K562 (cell line): ENCODE measurements around the gene TMEM176B. TPM values are rescaled to one million over a fixed set of nuclear protein-coding genes. Genes with fewer than 3 reads are reported as not detected.

Source experiments
- ATAC-seq: fragments of 200-7000 bp; cut with Tn5 transposase; 3 replicates; pipeline ENCODE4 v1.9.1; 2020; ENCODE audit warnings: moderate library complexity
- BruUV-seq: library from RNA; stranded (reverse); fragments of 400-500 nt; replicated peaks from 2 replicates; lab custom pipeline; 2021; lab: Mats Ljungman, UMichigan
- CTCF ChIA-PET: fragments of 300-600 bp; formaldehyde crosslinking; extraction: SDS; loops from one replicate; lab custom pipeline; 2021; ENCODE audit warnings: low intra/inter-chr PET ratio; lab: Yijun Ruan, JAX
- POLR2A ChIA-PET: fragments of 300-600, 350-650 bp; sonication (Branson Sonifier 250); formaldehyde crosslinking; extraction: SDS; loops from one replicate; lab custom pipeline; 2021; ENCODE audit warnings: antibody characterized with exemption, inconsistent platforms; lab: Yijun Ruan, JAX
- DNase-seq, 4 experiments: peaks; one replicate each; pipeline versions ENCODE4 v3.0.0 to v3.0.0-alpha.2; 2011 to 2018; ENCODE audit warnings: low spot score in 3 of 4, mixed read lengths in 3 of 4; ENCODE audit errors: extremely low read depth in 1 of 4
- FAIRE-seq: peaks from 2 replicates; lab custom pipeline; 2011; peaks lifted over from hg19 to GRCh38; lab: Jason Lieb, UNC
- H2AFZ ChIP-seq: 2 replicates; pipeline ENCODE4 v1.6.0; 2011; ENCODE audit warnings: low read depth, low read length, control low read depth, inconsistent platforms
- H3K27ac ChIP-seq: fragments of 200-600 bp; 3 replicates; pipeline ENCODE4 v1.8.0; 2011; ENCODE audit warnings: low read depth, mild to moderate bottlenecking, control low read depth, inconsistent platforms, low read length, moderate library complexity, mixed read lengths; ENCODE audit errors: extremely low read depth
- H3K27me3 ChIP-seq, 2 experiments: fragments of 300-600 bp in 1 of 2; 2 replicates in 1 of 2; 3 replicates in 1 of 2; pipeline versions ENCODE4 v1.6.0 to v1.8.0; 2011; ENCODE audit warnings: inconsistent platforms in 2 of 2, low read length in 2 of 2, mild to moderate bottlenecking in 1 of 2, mixed read lengths in 1 of 2, moderate library complexity in 1 of 2; ENCODE audit not compliant: control insufficient read depth in 2 of 2, insufficient read depth in 2 of 2
- H3K36me3 ChIP-seq: fragments of 300-600 bp; 3 replicates; pipeline ENCODE4 v1.8.0; 2011; ENCODE audit warnings: mild to moderate bottlenecking, low read length, inconsistent platforms; ENCODE audit not compliant: control insufficient read depth, insufficient read depth
- H3K4me1 ChIP-seq, 2 experiments: fragments of 200-600 bp in 1 of 2; replicated peaks in 1 of 2; 2 replicates in 1 of 2; 3 replicates in 1 of 2; pipeline versions ENCODE4 v1.5.1 to v1.8.0; 2011; ENCODE audit warnings: inconsistent platforms in 2 of 2, low read length in 2 of 2, mild to moderate bottlenecking in 1 of 2, mixed read lengths in 1 of 2, moderate library complexity in 1 of 2; ENCODE audit not compliant: control insufficient read depth in 2 of 2, insufficient read depth in 2 of 2
- H3K4me2 ChIP-seq: 2 replicates; pipeline ENCODE4 v1.6.1; 2011; ENCODE audit warnings: low read length, control low read depth, inconsistent platforms, mixed read lengths; ENCODE audit not compliant: insufficient read depth
- H3K4me3 ChIP-seq: fragments of 200-600 bp; sonication (generic), shearing (Covaris generic); 2 replicates; pipeline ENCODE4 v1.5.1; 2016; ENCODE audit warnings: control low read depth, inconsistent platforms
- H3K79me2 ChIP-seq: fragments of 200-600 bp; 3 replicates; pipeline ENCODE4 v1.8.0; 2011; ENCODE audit warnings: low read length, inconsistent platforms; ENCODE audit not compliant: control insufficient read depth, insufficient read depth
- H3K9ac ChIP-seq, 2 experiments: 2 replicates each; pipeline versions ENCODE4 v1.6.0 to v1.6.1; 2011; ENCODE audit warnings: low read depth in 2 of 2, low read length in 2 of 2, control low read depth in 1 of 2, inconsistent platforms in 1 of 2, mild to moderate bottlenecking in 1 of 2, mixed read lengths in 1 of 2; ENCODE audit not compliant: insufficient read depth in 1 of 2
- H3K9me1 ChIP-seq: one replicate; pipeline ENCODE4 v1.6.0; 2011; ENCODE audit warnings: inconsistent platforms, mild to moderate bottlenecking, low read length, moderate library complexity; ENCODE audit not compliant: control insufficient read depth, insufficient read depth
- H3K9me3 ChIP-seq: replicated peaks from 2 replicates; pipeline ENCODE4 v1.5.1; 2011; ENCODE audit warnings: low read depth, low read length, inconsistent platforms; ENCODE audit not compliant: control insufficient read depth, insufficient read depth
- H4K20me1 ChIP-seq: replicated peaks from 2 replicates; pipeline ENCODE4 v1.6.1; 2011; ENCODE audit warnings: low read length, inconsistent platforms, mixed read lengths; ENCODE audit not compliant: control insufficient read depth, insufficient read depth
- FOXJ3 ChIP-seq: sonication (generic); formaldehyde crosslinking; IDR thresholded peaks from 2 replicates; pipeline ENCODE4 v1.4.0; 2020; ENCODE audit warnings: mild to moderate bottlenecking, missing genetic modification reagents
- LARP7 ChIP-seq: fragments of 450-650 bp; IDR thresholded peaks from 2 replicates; pipeline ENCODE4 v1.6.1; 2016
- NR4A1 ChIP-seq, 2 experiments: fragments of 250-450 bp in 1 of 2; fragments of 450-650 bp in 1 of 2; sonication (Bioruptor Pico) in 1 of 2; IDR thresholded peaks; 2 replicates each; pipeline versions ENCODE4 v1.4.0 to v1.6.1; 2016 to 2020; ENCODE audit warnings: mild to moderate bottlenecking in 2 of 2, missing compliant biosample characterization in 1 of 2, missing genetic modification characterization in 1 of 2, moderate library complexity in 1 of 2
- XRCC4 ChIP-seq: IDR thresholded peaks from one replicate; pipeline ENCODE4 v1.6.1; 2011; ENCODE audit not compliant: insufficient read depth, insufficient read length; ENCODE audit errors: extremely low read depth
- YBX1 ChIP-seq: fragments of 450-650 bp; IDR thresholded peaks from 2 replicates; pipeline ENCODE4 v1.7.1; 2016; ENCODE audit warnings: mild to moderate bottlenecking
- ZNF324 ChIP-seq: fragments of 250-450 bp; sonication (Bioruptor Pico); IDR thresholded peaks from 2 replicates; pipeline ENCODE4 v1.4.0; 2020; ENCODE audit warnings: mild to moderate bottlenecking
- ZNF561 ChIP-seq: fragments of 450-650 bp; formaldehyde crosslinking; conservative IDR thresholded peaks from 2 replicates; pipeline ENCODE4 v1.4.0; 2020; ENCODE audit warnings: mild to moderate bottlenecking, moderate library complexity
- ZNF592 ChIP-seq: fragments of 450-650 bp; IDR thresholded peaks from 2 replicates; pipeline ENCODE4 v1.6.1; 2017; ENCODE audit warnings: antibody characterized with exemption, mild to moderate bottlenecking
- WGBS: fragments of 100-300 bp; shearing (Covaris generic); methylation state at CpG from one replicate; pipeline ENCODE4 v1.1.6; 2016; ENCODE audit warnings: low coverage, mixed read lengths; ENCODE audit not compliant: insufficient coverage; ENCODE audit errors: missing lambda C conversion rate; 5-methylcytosine and 5-hydroxymethylcytosine counted together
- in situ Hi-C: fragments of 300-500 bp; cut with MboI; formaldehyde crosslinking; loops from 4 replicates; pipeline ENCODE4 v1.15.0; 2018; ENCODE audit warnings: inconsistent platforms, mixed read lengths
- intact Hi-C: fragments of 100-400 bp; cut with micrococcal nuclease; formaldehyde crosslinking; loops from 2 replicates; pipeline ENCODE4 v1.14.2; 2022
- polyA plus RNA-seq, 8 experiments: library from polyadenylated mRNA; depleted of rRNA in 4 of 8; stranded (reverse) in 5 of 8; unstranded in 3 of 8; fragments of >200 nt; fragmentation: Nextera tagmentation in 2 of 8; fragmentation: Illumina TruSeq in 1 of 8; extraction: Ambion mirVana in 2 of 8; extraction: Trizol in 1 of 8; gene quantifications; 2 replicates each; pipeline versions ENCODE4 v1.2.1 to v1.2.3, GENCODE V29; 2011 to 2014; ENCODE audit warnings: inconsistent platforms in 1 of 8, missing spikeins in 1 of 8
- total RNA-seq, 7 experiments: library from RNA; depleted of rRNA in 6 of 7; stranded (reverse); fragments of >200 nt in 6 of 7; fragmentation: Illumina TruSeq in 2 of 7; extraction: Trizol in 2 of 7; gene quantifications; 2 replicates each; pipeline versions ENCODE4 v1.2.1 to v1.2.3, GENCODE V29; 2011 to 2021; ENCODE audit warnings: low replicate concordance in 1 of 7

TMEM176B gene
- total and polyA plus RNA-seq, 9 of the 15 experiments (the other 6 are each of a cell fraction or from before 2014, with no cell fraction given): 0.19 to 0.60 TPM; not detected in 7

GRCh38 chr7:150848561-150849115, 48.5 kb upstream of the TMEM176B start (continued):
- TF ChIP-seq ZNF592: no peak
- no peak for TF ChIP-seq XRCC4
- TF ChIP-seq, all 486 proteins: peak for 0

- in situ Hi-C loops (no loop called here), intact Hi-C loops (no loop called here)
- ATAC-seq (no peak), FAIRE-seq (no peak), DNase-seq (no peak)
- no peaks in the 10 kb centered on the region for H3K36me3 ChIP-seq
- H3K27ac ChIP-seq: no peak overlapping the region
- CTCF ChIA-PET: no interaction called here
- H3K27me3 ChIP-seq: peaks cover 74 to 78% of the 10 kb centered on the region in 2 experiments
- H2AFZ ChIP-seq: no peak overlapping the region
- 6% methylated on average over 8 of the region's 8 CpGs for WGBS
- POLR2A ChIA-PET: no interaction called here
- H3K9ac ChIP-seq: no peak overlapping the region
- BruUV-seq: no TSS peak
- H3K9me3 ChIP-seq: no peaks in the 10 kb centered on the region
- no peaks in the 10 kb centered on the region for H3K9me1 ChIP-seq
- H3K79me2 ChIP-seq: no peaks in the 10 kb centered on the region
- H4K20me1 ChIP-seq: peaks cover 9% of the 10 kb centered on the region; the same call in 1 of the 2 replicates
- H3K4me1 ChIP-seq: no peaks in the 10 kb centered on the region
- no peak overlapping the region for H3K4me3 ChIP-seq
- no peak overlapping the region for H3K4me2 ChIP-seq
- TF ChIP-seq ZNF561 (CRISPR knock-in tag) (no peak), NR4A1 (CRISPR knock-in tag; IDR thresholded peaks at IDR 0.05) (no peak), NR4A1 (tag; IDR thresholded peaks at IDR 0.05) (no peak), LARP7 (no peak), FOXJ3 (no peak), ZNF324 (CRISPR knock-in tag) (no peak), YBX1 (no peak)
Measured at GRCh38 chr7:150848111-150848510, 47.9 kb upstream of the TMEM176B start.
